GM18951 (cell line): ENCODE results near the gene E4F1.

ENCODE experiments used
- POLR2A ChIP-seq: IDR thresholded peaks from 4 replicates; pipeline ENCODE4 v1.6.1; 2011; ENCODE audit warnings: mild to moderate bottlenecking; ENCODE audit not compliant: insufficient read length, insufficient read depth; ENCODE audit errors: extremely low read depth
- in situ Hi-C: fragments of 300-500 bp; cut with MboI; formaldehyde crosslinking; loops from one replicate; pipeline ENCODE4 v1.12.0; 2022; ENCODE audit warnings: low sequenced_read_pairs, mixed read lengths, inconsistent platforms; ENCODE audit not compliant: unreplicated experiment

E4F1 gene

GRCh38 chr16:2206420-2206779 is 17.0 kb upstream of the E4F1 start:
- TF ChIP-seq POLR2A, result no peak
- in situ Hi-C loops, result no loop called here

GRCh38 chr16:2206780-2207433 is 16.5 kb upstream of the E4F1 start:
- in situ Hi-C loops, result no loop called here
- TF ChIP-seq POLR2A, result peak; percentile 9

DNA sequence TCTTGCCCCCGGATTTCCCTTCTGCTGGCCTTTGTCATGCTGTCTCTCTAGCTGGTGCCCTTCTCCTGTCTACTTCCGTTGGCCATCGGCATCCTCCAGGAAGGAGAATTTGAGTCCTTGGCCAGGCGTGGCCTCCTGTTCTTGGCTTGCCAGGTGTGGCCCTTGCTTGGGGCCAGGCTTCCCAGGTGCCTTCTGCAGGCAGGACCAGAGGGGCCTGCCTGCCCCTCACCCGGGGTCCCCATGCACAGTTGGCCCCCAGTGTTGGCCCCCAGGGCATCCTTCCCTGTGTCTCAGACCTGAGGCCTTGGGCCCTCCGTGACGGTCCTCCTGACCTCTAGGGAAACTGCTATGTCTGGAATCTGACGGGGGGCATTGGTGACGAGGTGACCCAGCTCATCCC is 15.5 kb upstream of the E4F1 start:
- TF ChIP-seq POLR2A, result no peak
- in situ Hi-C loops, result no loop called here

DNA sequence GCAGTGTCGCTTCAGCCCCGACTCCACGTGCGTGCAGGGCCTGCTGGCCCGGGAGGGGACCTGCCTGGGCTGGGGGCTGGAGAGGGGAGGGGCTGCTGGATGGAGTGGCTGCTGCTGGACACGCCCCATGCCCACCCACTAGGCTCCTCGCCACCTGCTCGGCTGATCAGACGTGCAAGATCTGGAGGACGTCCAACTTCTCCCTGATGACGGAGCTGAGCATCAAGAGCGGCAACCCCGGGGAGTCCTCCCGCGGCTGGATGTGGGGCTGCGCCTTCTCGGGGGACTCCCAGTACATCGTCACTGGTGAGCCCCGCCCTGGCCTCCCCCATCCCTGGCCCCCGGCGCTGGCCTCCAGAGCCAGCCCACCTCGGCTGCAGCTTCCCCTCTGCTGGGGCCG is 15.1 kb upstream of the E4F1 start:
- TF ChIP-seq POLR2A, result no peak

GRCh38 chr16:2208772-2209171 is 14.6 kb upstream of the E4F1 start:
- TF ChIP-seq POLR2A, result no peak
- in situ Hi-C loops, result no loop called here

More for the DNA sequence above, 15.1 kb upstream of the E4F1 start:
- in situ Hi-C loops, result no loop called here

DNA sequence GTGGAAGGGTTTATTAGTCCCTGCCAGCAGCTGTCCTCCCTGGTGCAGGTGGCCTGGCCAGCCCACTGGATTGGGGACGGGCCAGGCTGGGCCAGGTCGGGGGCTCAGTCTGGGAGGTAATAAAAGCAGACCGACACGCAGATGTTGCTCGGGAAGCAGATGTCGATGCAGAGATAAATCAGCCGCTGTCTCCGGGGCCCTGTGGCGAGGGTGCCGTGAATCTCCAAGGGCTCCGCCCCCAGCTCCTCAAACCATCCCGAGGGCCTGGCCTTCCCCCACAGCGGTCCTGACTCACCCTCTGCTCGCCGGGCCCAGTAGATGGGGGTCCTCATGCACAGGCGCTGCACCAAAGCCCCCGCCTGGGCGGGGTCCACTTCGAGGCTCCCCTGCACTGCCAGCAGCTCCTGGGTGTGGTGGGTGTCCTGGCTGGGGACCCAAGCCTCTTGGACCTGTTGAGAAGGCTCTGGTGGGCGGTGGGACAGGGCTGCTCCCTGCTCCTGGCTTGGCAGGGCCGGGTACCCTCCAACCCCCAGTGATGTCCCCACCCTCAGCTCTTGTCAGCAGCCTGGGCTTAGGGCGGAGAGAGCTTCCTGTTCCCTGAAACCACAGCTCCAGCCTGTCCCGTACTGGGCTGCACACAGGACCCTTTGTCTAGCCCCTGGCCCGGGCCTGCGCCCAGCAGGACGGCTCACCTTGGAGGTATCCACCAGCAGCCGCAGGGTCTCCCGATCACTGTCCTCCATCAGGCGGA is 14.0 kb upstream of the E4F1 start:
- in situ Hi-C loops, result no loop called here
- TF ChIP-seq POLR2A, result no peak

DNA sequence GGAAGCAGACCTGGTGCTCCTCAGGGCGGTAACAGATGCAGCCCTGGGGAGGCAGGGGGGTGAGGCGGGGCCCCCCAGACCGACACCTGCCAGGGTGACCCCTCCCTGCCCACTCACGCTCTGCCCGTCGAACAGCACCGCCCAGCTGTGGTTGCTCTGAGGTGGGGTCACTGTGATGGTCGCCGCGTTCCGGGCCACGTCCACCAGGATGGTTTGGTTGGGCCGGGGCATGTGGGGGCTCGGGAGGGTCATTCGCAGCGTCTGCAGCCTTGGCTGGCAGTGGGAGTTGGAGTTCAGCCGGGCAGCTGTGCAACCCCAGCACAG is 13.4 kb upstream of the E4F1 start:
- TF ChIP-seq POLR2A, result no peak

DNA sequence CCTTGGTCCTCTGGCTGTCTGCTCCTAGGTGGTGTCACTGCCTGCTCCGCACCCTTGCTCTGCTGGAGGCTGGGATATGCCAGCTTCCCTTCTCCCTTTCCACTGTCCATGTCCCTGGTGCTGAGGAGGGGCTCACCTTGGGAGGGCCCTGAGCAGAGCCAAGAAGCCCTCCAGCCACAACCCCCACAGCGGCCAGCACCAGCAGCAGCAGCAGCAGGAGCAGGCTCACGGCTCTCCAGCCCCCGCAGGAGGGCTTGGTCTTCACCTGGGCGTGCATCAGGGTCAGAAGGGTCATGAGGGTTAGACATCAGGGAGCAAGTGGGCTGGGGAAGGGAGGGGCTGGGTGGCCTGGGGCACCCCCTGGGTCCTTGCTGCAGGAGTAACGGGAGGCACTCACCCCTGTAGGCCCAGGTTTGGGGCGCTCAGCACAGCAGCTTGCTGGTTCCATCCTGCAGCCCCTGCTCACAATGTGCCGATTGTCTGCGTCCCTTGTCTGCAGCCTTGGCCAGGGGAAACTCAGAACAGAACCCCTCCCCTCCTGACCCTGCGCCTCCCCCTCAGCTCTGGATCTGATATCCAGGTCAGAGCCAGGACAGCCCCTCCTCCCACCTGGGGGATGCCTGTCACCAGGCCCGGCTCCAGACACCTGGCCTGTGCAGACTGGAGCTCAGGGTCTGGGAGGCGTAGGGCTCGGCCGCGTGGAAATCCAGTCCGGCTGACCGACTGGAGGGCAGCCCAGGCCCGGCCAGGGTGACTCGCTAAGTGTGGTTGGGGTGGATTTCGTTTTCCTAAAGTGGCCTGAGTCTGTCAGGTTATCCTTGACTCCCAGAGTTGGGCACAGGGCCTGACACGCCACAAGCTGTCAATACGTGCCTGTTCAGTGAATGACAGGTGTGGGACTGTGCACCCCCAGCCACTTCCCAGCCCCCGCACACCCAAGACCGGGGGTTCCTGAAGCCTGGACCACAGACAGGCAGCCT is 12.7 kb upstream of the E4F1 start, which contains the start of gene BRICD5:
Gene BRICD5, minus strand, starts transcription at position 478 of the 980 bp plus-strand sequence. Its CDS starts 30 bp downstream, at position 448.
- in situ Hi-C loops, result no loop called here

More for the DNA sequence above, 13.4 kb upstream of the E4F1 start:
- in situ Hi-C loops, result no loop called here

GRCh38 chr16:2211923-2212347 is 11.5 kb upstream of the E4F1 start:
- no peak for TF ChIP-seq POLR2A
- in situ Hi-C loops, result no loop called here

More for the DNA sequence above, 12.7 kb upstream of the E4F1 start, which contains the start of gene BRICD5:
- no peak for TF ChIP-seq POLR2A

DNA sequence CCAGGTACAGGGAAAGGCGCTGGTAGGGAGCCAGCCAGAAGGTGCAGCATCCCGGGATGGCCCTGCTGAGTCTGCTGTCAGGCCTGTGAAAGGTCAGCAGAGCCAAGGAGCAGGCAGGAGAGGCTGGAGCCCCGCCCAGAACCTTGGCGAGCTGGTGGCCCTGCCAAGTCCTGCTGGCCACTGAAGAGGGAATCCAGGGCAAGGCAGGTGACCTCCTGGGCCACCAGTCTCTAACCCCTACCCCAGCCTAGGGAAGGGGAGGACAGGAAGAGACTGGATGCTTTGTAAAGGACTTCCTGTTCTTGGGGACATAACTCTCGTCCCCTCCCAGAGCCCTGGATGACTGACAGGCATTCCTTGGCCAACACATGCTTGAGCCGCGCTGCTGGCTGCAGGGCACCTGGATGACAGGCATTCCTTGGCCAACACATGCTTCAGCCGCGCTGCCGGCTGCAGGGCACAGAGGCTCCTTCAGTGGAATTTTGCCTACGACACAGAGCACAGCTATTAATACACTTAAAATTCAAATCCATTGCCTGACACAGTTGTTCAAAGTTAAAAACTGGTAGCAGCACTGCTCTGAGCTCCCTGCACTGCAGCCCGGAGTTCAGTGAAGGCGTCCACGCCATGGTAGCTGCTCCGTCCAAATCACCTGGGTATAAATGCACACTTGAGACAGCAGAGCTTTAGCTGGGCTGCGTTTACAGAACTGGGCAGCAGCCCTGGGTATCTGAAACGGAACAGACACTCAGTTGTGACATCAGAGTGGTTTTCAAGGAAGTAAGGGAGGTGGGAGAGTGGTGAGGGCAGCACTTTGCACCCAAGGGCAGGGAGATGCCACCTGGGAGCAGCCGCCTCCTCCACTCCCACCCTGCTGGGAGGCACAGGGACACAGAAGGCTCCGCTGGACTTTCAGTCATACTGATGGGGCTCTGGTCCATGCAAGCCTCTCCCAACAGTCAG is 10.7 kb upstream of the E4F1 start:
- in situ Hi-C loops, result no loop called here
- TF ChIP-seq POLR2A, result no peak

DNA sequence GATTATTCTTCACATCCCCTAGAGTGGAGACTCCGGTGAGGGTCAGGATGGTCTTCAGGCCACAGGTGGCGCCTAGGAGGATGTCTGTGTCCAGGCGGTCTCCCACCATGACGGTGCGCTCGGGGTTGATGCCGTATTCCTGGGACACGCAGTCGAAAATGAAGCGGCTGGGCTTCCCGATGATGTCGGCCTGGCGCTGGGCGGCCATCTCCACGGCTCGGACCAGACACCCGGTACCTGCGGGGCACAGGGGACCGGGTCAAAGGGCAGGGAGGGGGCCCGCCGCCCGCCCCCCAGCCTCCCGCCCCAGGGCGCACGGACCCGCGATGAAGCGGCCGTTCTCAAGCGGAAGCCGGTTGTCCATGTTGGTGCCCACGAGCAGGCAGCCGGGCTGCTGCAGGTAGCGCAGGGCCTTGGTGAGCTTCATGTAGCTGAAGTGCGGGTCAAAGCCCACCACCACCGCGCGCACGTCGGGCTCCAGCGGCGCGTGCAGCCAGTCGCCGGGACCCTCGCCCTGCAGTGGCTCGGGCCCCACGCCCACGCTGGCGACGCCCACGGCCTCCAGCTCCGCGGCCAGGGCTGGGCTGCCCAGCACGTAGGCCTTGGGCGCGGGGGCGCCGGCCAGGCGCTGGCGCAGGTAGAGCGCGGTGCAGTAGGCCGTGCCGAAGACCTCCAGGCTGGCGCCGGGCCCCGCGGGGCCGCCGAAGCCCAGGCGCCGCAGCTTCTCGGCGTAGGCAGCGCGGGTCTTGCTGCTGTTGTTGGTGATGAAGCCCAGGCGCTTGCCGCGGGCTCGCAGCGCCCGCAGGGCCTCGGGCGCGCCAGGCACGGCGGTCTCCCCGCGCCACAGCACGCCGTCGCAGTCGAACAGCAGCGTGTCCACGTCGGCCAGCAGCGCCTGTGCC is 9.3 kb upstream of the E4F1 start:
- no peak for TF ChIP-seq POLR2A
- in situ Hi-C loops, result no loop called here
